ENCODE measurements around the gene HGFAC.

Gene HGFAC

GRCh38 chr4:3418029-3418762, 23.6 kb upstream of the HGFAC start:
- H3K27me3 Mint-ChIP-seq: no peaks in the 10 kb centered on the region
- H3K27ac Mint-ChIP-seq: no peak overlapping the region
- no peak for DNase-seq
- H3K4me1 Mint-ChIP-seq: no peaks in the 10 kb centered on the region
- H3K4me3 Mint-ChIP-seq: no peak overlapping the region
- H3K9me3 Mint-ChIP-seq: no peaks in the 10 kb centered on the region
- no peak for ATAC-seq

- Mint-ChIP-seq H3K4me3 (no peak overlapping the region), H3K4me1 (no peaks in the 10 kb centered on the region), H3K9me3 (no peaks in the 10 kb centered on the region), H3K27ac (no peak overlapping the region), H3K27me3 (no peaks in the 10 kb centered on the region)
- DNase-seq: no peak
- ATAC-seq: no peak
These were observed 21.7 kb upstream of the HGFAC start for GRCh38 chr4:3419836-3420605.

DNA sequence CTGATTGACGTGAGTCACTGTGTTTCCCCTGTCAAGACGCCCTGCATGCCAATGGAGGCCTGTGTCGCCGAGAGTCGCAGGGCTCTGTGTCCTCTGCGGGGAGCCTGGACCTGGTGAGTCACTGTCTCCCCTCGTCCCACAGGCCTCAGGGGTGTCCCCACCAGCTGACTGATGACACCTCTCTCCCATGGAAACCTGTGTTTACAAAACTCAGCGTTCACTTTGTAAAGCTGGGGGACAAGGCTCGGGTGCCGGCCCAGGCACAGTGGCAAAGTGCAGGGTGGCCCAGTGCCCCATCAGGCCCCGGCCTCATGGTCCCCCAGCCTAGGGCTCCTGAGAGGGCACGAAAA, 21.2 kb upstream of the HGFAC start:
- ATAC-seq: no peak

GRCh38 chr4:3420956-3421355, 20.8 kb upstream of the HGFAC start:
- H3K27ac Mint-ChIP-seq: no peak overlapping the region
- no peaks in the 10 kb centered on the region for H3K9me3 Mint-ChIP-seq
- DNase-seq: no peak
- no peak for ATAC-seq
- no peak overlapping the region for H3K4me3 Mint-ChIP-seq
- H3K4me1 Mint-ChIP-seq: no peaks in the 10 kb centered on the region
- H3K27me3 Mint-ChIP-seq: no peaks in the 10 kb centered on the region

More for the DNA sequence above, 21.2 kb upstream of the HGFAC start:
- Mint-ChIP-seq H3K27me3 (no peaks in the 10 kb centered on the region), H3K4me3 (no peak overlapping the region), H3K27ac (no peak overlapping the region), H3K9me3 (no peaks in the 10 kb centered on the region), H3K4me1 (no peaks in the 10 kb centered on the region)
- DNase-seq: no peak

GRCh38 chr4:3421470-3421869, 20.3 kb upstream of the HGFAC start:
- H3K4me1 Mint-ChIP-seq: no peaks in the 10 kb centered on the region
- H3K9me3 Mint-ChIP-seq: no peaks in the 10 kb centered on the region
- no peak overlapping the region for H3K27ac Mint-ChIP-seq
- H3K4me3 Mint-ChIP-seq: no peak overlapping the region
- ATAC-seq: no peak
- no peaks in the 10 kb centered on the region for H3K27me3 Mint-ChIP-seq
- no peak for DNase-seq

DNA sequence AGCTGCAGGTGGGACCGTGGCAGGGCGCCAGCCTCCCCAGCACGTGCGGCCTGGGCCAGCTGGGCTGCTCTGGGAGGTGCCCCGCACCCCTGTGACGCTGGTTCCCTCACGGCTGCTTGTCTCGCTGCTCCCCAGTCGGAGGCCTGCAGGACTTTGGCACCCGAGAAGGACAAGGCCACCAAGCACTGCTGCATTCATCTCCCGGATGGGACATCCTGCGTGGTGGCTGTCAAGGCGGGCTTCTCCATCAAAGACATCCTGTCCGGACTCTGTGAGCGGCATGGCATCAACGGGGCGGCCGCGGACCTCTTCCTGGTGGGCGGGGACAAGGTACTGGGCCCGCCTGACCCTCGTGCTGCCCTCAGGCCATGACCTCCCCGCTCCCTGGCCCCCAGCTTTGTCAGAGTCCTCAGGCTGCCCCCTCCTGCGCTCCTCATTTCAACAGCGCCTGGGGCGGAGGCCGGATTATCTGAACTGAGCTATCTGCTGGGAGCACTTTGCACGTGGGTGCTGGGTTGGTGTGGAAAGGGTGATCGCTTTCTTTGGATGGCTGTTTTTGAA, 19.4 kb upstream of the HGFAC start:
- peak overlapping the region in 1 of 2 donors; percentile 34 for H3K27ac Mint-ChIP-seq
- DNase-seq (no peak), ATAC-seq (no peak)
- H3K27me3 Mint-ChIP-seq: no peaks in the 10 kb centered on the region
- no peaks in the 10 kb centered on the region for H3K4me1 Mint-ChIP-seq
- H3K4me3 Mint-ChIP-seq: no peak overlapping the region
- H3K9me3 Mint-ChIP-seq: no peaks in the 10 kb centered on the region

GRCh38 chr4:3422808-3423297, 18.9 kb upstream of the HGFAC start:
- no peaks in the 10 kb centered on the region for H3K4me1 Mint-ChIP-seq
- H3K27me3 Mint-ChIP-seq: no peaks in the 10 kb centered on the region
- no peak overlapping the region for H3K27ac Mint-ChIP-seq
- DNase-seq (no peak), ATAC-seq (no peak)
- H3K9me3 Mint-ChIP-seq: no peaks in the 10 kb centered on the region
- no peak overlapping the region for H3K4me3 Mint-ChIP-seq

DNA sequence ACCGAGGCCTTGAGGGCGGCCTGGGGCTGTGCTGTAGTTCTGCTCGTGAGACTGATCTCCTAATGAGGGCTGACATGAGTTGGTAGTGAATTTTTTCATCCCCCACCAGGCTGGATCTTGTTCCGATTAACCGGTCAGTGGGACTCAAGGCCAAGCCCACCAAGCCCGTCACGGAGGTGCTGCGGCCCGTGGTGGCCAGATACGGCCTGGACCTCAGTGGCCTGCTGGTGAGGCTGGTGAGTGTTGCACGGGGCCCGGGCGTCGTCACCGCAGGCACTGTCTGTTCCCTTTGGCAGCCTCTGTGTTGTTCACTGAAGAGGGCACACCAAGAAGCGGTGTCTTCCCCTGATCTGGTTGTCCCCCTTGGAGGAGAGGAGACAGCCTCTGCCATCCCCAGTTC, 18.4 kb upstream of the HGFAC start:
- Mint-ChIP-seq H3K4me1 (no peaks in the 10 kb centered on the region), H3K27me3 (no peaks in the 10 kb centered on the region), H3K27ac (no peak overlapping the region), H3K4me3 (no peak overlapping the region), H3K9me3 (no peaks in the 10 kb centered on the region)
- DNase-seq (no peak), ATAC-seq (no peak)

DNA sequence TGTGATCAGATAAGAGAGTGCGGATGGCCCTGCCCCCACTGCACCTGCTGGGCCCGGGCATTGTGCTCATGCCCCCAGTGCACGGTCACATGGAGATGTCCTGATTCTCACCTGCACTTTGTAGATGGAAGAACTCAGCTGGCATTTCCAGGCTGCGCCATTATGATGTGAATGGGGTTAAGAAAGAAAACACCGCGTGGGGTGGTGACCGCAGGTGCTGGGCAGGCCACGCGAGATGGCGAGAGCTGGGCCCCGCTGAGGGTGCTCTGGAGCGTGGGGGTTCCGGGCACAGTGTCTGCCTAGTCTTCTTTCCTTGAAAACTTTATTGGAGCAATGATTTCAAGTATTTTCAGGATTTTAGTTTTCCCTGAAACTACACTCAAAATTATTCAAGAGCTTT, 17.8 kb upstream of the HGFAC start:
- no peak for DNase-seq
- Mint-ChIP-seq H3K27ac (no peak overlapping the region), H3K4me1 (no peaks in the 10 kb centered on the region), H3K4me3 (no peak overlapping the region), H3K9me3 (no peaks in the 10 kb centered on the region), H3K27me3 (no peaks in the 10 kb centered on the region)
- no peak for ATAC-seq

DNA sequence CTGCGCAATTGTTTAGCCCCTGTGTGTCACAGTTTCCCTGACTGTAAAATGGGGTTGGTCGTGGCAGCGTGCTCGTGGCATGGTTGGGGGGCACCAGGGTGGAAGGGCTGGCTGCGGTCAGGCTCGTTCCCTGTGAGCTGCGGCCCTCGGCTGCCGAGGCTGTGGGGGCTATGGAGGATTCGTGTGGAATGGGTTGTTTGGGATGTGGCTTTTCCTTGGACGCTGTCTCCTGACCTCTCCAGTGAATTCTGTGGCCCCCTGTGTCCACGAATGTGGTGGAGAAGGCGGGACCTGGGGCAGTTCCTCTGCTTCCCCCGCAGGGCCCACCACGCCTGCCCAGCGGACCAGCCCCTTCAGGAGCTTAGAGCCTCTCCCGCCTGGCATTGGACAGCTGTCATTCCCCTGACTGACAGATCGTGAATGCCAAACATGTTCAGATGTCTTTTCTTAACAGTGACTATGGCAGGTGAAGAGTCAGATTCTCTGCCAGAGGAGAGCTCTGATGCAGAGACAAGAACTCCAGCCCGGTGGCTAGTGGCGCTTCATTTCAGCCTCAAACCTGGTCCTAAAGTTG, 17.2 kb upstream of the HGFAC start:
- no peak overlapping the region for H3K27ac Mint-ChIP-seq
- DNase-seq (no peak), ATAC-seq (no peak)
- no peak overlapping the region for H3K4me3 Mint-ChIP-seq
- no peaks in the 10 kb centered on the region for H3K9me3 Mint-ChIP-seq
- H3K4me1 Mint-ChIP-seq: no peaks in the 10 kb centered on the region
- H3K27me3 Mint-ChIP-seq: no peaks in the 10 kb centered on the region

DNA sequence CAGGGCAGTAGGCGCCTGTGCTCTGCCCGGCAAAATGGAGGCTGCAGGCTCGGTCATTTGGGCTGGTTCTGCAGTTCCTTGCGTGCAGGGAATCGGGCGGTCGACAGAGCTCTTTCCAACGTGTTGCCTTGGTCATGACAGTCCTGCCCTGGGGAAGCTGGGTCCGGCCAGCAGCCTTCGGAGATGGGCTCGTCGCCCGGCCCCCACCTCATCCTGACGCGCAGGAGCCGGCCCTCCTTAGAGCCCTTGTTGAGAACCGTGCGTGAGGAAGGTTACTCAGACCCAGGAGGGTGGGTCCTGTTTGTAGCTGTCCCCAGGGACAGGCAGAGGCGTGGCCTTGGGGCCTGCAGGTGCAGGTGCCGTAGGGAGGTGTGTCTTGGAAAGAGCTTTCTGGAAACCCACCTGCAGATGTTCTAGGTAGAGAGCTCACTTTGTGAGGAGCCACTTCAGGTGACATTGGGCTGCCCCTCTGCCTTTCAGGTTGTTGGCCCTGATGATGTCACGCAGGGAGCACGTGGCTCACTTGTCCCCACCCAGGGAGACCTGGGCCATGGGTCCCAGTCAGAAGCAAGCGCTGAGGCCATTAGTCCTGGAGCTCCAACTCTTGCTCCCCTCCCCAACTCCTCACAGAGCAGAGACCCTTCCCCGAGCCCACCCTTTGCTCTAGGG, 15.2 kb upstream of the HGFAC start:
- DNase-seq: no peak
- no peak overlapping the region for H3K4me3 Mint-ChIP-seq
- H3K27me3 Mint-ChIP-seq: no peaks in the 10 kb centered on the region
- H3K27ac Mint-ChIP-seq: no peak overlapping the region
- no peaks in the 10 kb centered on the region for H3K9me3 Mint-ChIP-seq
- ATAC-seq: no peak
- H3K4me1 Mint-ChIP-seq: no peaks in the 10 kb centered on the region

- H3K27me3 Mint-ChIP-seq: no peaks in the 10 kb centered on the region
- H3K9me3 Mint-ChIP-seq: no peaks in the 10 kb centered on the region
- H3K27ac Mint-ChIP-seq: no peak overlapping the region
- H3K4me1 Mint-ChIP-seq: no peaks in the 10 kb centered on the region
- DNase-seq: no peak
- no peak for ATAC-seq
- H3K4me3 Mint-ChIP-seq: no peak overlapping the region
These were observed 14.7 kb upstream of the HGFAC start for GRCh38 chr4:3427134-3427476.

GRCh38 chr4:3427706-3428446, 13.9 kb upstream of the HGFAC start:
- H3K4me1 Mint-ChIP-seq: no peaks in the 10 kb centered on the region
- ATAC-seq (no peak), DNase-seq (no peak)
- H3K4me3 Mint-ChIP-seq: no peak overlapping the region
- no peaks in the 10 kb centered on the region for H3K9me3 Mint-ChIP-seq
- no peaks in the 10 kb centered on the region for H3K27me3 Mint-ChIP-seq
- no peak overlapping the region for H3K27ac Mint-ChIP-seq

DNA sequence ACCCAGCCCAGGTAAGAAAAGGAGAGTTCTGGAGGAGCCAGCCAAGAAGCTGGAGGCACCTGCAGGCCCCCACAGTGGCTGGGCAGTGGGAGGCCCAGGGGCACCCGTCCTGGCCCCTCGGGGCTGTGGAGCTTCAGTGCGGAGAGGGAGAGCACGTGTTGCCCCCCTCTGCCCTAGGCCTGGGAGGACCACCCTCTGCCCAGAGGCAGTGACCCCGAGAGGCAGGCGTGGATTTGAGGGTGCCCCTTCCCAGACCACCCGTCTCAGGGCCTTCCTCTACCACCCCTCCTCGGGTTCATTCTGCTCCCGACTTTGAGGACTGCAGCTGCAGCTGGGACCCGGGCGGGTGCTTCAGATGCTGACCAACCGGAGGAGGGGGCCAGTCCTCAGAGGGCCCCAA, 12.1 kb upstream of the HGFAC start:
- no peak for ATAC-seq
- no peak for DNase-seq
- H3K9me3 Mint-ChIP-seq: no peaks in the 10 kb centered on the region
- H3K4me1 Mint-ChIP-seq: no peaks in the 10 kb centered on the region
- peak overlapping the region in 1 of 2 donors; percentile 48 for H3K27ac Mint-ChIP-seq
- H3K27me3 Mint-ChIP-seq: no peaks in the 10 kb centered on the region
- H3K4me3 Mint-ChIP-seq: no peak overlapping the region

DNA sequence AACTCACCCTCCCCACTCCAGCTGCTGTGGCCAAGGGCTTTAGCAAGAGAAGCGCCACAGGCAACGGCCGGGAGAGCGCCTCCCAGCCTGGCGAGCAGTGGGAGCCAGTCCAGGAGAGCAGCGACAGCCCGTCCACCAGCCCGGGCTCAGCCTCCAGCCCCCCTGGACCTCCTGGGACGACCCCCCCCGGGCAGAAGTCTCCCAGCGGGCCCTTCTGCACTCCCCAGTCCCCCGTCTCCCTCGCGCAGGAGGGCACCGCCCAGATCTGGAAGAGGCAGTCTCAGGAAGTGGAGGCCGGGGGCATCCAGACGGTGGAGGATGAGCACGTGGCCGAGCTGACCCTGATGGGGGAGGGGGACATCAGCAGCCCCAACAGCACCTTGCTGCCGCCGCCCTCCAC, 11.2 kb upstream of the HGFAC start:
- DNase-seq (no peak), ATAC-seq (no peak)
- Mint-ChIP-seq H3K27me3 (no peaks in the 10 kb centered on the region), H3K27ac (no peak overlapping the region), H3K4me1 (no peaks in the 10 kb centered on the region), H3K9me3 (no peaks in the 10 kb centered on the region), H3K4me3 (no peak overlapping the region)

Measured in stimulated activated naive CD8-positive, alpha-beta T cell treated with anti-CD3 and anti-CD28 coated beads, Interleukin-15, amount 100 ng/mL, for 72 hours (primary cell).